ENCODE results near the gene EFCAB14. TPM values are rescaled to one million over a fixed set of nuclear protein-coding genes. Genes with fewer than 3 reads are reported as not detected.

The EFCAB14 gene
- total RNA-seq, 4 donors from 2014 or later = 71.5 to 138 (median 106) TPM

GRCh38 chr1:46689897-46690296, 29.0 kb downstream of the EFCAB14 start:
- WGBS, 2 donors = 85 to 89% methylated on average over 1 of the region's 1 CpG
- no peak for DNase-seq (ENCODE audit: low spot score in 2 of 2)
- intact Hi-C loops (cut with DNase I; ENCODE audit: low total_unique reads) = no loop called here
- no peak overlapping the region for H3K4me3 ChIP-seq (ENCODE audit: low read depth, poor library complexity, severe bottlenecking)
- no peak for TF ChIP-seq POLR2A (IDR thresholded peaks at IDR 0.05)
- no peak for TF ChIP-seq CTCF (IDR thresholded peaks at IDR 0.05)

- no peak for DNase-seq (ENCODE audit: low spot score in 2 of 2)
- WGBS, 2 donors = 77 to 82% methylated on average over 2 of the region's 2 CpGs
- intact Hi-C loops (cut with DNase I; ENCODE audit: low total_unique reads) = no loop called here
- TF ChIP-seq POLR2A (IDR thresholded peaks at IDR 0.05) (no peak), CTCF (IDR thresholded peaks at IDR 0.05) (no peak)
- H3K4me3 ChIP-seq (ENCODE audit: low read depth, poor library complexity, severe bottlenecking) = no peak overlapping the region
These were observed 29.6 kb downstream of the EFCAB14 start for GRCh38 chr1:46689356-46689755.

- intact Hi-C loops (cut with DNase I; ENCODE audit: low total_unique reads) = no loop called here
- 69 to 72% methylated on average over 9 of the region's 9 CpGs for WGBS, 2 donors
- H3K4me3 ChIP-seq (ENCODE audit: low read depth, poor library complexity, severe bottlenecking) = no peak overlapping the region
- TF ChIP-seq CTCF (IDR thresholded peaks at IDR 0.05) = no peak
- TF ChIP-seq POLR2A (IDR thresholded peaks at IDR 0.05) = no peak
- no peak for DNase-seq (ENCODE audit: low spot score in 2 of 2)
These were observed 30.9 kb downstream of the EFCAB14 start for GRCh38 chr1:46687921-46688509.

GRCh38 chr1:46687093-46687659, 31.7 kb downstream of the EFCAB14 start:
- intact Hi-C loops (cut with DNase I; ENCODE audit: low total_unique reads) = no loop called here
- WGBS, 2 donors = 43 to 44% methylated on average over 2 of the region's 2 CpGs
- no peak for TF ChIP-seq CTCF (IDR thresholded peaks at IDR 0.05)
- TF ChIP-seq POLR2A (IDR thresholded peaks at IDR 0.05) = no peak
- DNase-seq (ENCODE audit: low spot score in 2 of 2) = peak; percentile 59 to 91
- H3K4me3 ChIP-seq (ENCODE audit: low read depth, poor library complexity, severe bottlenecking) = no peak overlapping the region

- TF ChIP-seq CTCF (IDR thresholded peaks at IDR 0.05) = no peak
- TF ChIP-seq POLR2A (IDR thresholded peaks at IDR 0.05) = no peak
- DNase-seq (ENCODE audit: low spot score in 2 of 2) = no peak
- no peak overlapping the region for H3K4me3 ChIP-seq (ENCODE audit: low read depth, poor library complexity, severe bottlenecking)
- WGBS, 2 donors = 32 to 43% methylated on average over 1 of the region's 1 CpG
- intact Hi-C loops (cut with DNase I; ENCODE audit: low total_unique reads) = no loop called here
These were observed 32.7 kb downstream of the EFCAB14 start for GRCh38 chr1:46686255-46686654.

GRCh38 chr1:46684670-46685069, 34.2 kb downstream of the EFCAB14 start:
- TF ChIP-seq CTCF (IDR thresholded peaks at IDR 0.05) (no peak), POLR2A (IDR thresholded peaks at IDR 0.05) (no peak)
- intact Hi-C loops (cut with DNase I; ENCODE audit: low total_unique reads) = no loop called here
- no peak for DNase-seq (ENCODE audit: low spot score in 2 of 2)
- 94 to 95% methylated on average over 2 of the region's 2 CpGs for WGBS, 2 donors
- H3K4me3 ChIP-seq (ENCODE audit: low read depth, poor library complexity, severe bottlenecking) = no peak overlapping the region
